Measurements from ENCODE around the gene FANCC. TPM values are rescaled to one million over a fixed set of nuclear protein-coding genes. Genes with fewer than 3 reads are reported as not detected.

The FANCC gene
- total RNA-seq, 1 donor: 5.4 TPM

GRCh38 chr9:95355500-95355899 is 38.0 kb upstream of the FANCC start:
- Histone ChIP-seq H3K79me2 (ENCODE audit: insufficient read depth, low read length) (no peaks in the 10 kb centered on the region), H4K20me1 (ENCODE audit: insufficient read depth, low read length) (no peaks in the 10 kb centered on the region), H3K27ac (ENCODE audit: low read depth, low read length) (no peak overlapping the region), H3K9me3 (ENCODE audit: low read depth, low read length) (no peaks in the 10 kb centered on the region), H3K36me3 (ENCODE audit: insufficient read depth, low read length) (no peaks in the 10 kb centered on the region), H3K4me1 (ENCODE audit: insufficient read depth, low read length) (no peaks in the 10 kb centered on the region), H3K4me2 (ENCODE audit: insufficient read depth, low read length) (no peak overlapping the region), H3K27me3 (ENCODE audit: insufficient read depth, low read length) (no peaks in the 10 kb centered on the region), H3K4me3 (ENCODE audit: insufficient read depth, low read length) (no peak overlapping the region), H2AFZ (ENCODE audit: low read length) (no peak overlapping the region)
- DNase-seq (ENCODE audit: insufficient read length, low spot score, missing footprints): no peak
- TF ChIP-seq CTCF (IDR thresholded peaks at IDR 0.05; ENCODE audit: extremely low read depth, low read depth, low read length): no peak

DNA sequence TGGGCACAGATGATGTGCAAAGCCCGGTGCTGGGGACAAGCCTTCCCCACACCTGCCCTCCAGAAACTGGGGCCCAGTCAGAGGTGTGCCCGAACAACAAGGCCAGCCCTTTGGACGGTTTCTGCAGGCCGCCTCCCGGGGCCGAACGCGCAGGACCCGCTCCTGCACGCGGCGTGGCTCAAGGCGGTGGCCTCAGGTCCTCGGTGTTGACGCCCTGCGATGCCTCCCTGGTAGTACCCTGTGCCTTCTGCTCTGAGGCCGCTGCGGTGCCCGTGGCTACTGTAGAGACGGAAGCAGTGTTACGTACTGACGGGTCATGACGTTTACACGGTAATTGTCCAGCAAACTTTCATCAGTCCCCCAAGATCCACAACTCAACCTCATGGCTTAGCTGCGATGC is 33.5 kb upstream of the FANCC start:
- no peaks in the 10 kb centered on the region for H3K79me2 ChIP-seq (ENCODE audit: insufficient read depth, low read length)
- H3K9me3 ChIP-seq (ENCODE audit: low read depth, low read length): no peaks in the 10 kb centered on the region
- no peak overlapping the region for H2AFZ ChIP-seq (ENCODE audit: low read length)
- no peak overlapping the region for H3K4me2 ChIP-seq (ENCODE audit: insufficient read depth, low read length)
- TF ChIP-seq CTCF (IDR thresholded peaks at IDR 0.05; ENCODE audit: extremely low read depth, low read depth, low read length): no peak
- no peak overlapping the region for H3K4me3 ChIP-seq (ENCODE audit: insufficient read depth, low read length)
- H3K27ac ChIP-seq (ENCODE audit: low read depth, low read length): no peak overlapping the region
- no peaks in the 10 kb centered on the region for H4K20me1 ChIP-seq (ENCODE audit: insufficient read depth, low read length)
- no peak for DNase-seq (ENCODE audit: insufficient read length, low spot score, missing footprints)
- H3K4me1 ChIP-seq (ENCODE audit: insufficient read depth, low read length): no peaks in the 10 kb centered on the region
- H3K36me3 ChIP-seq (ENCODE audit: insufficient read depth, low read length): no peaks in the 10 kb centered on the region
- peaks cover 15% of the 10 kb centered on the region for H3K27me3 ChIP-seq (ENCODE audit: insufficient read depth, low read length)

DNA sequence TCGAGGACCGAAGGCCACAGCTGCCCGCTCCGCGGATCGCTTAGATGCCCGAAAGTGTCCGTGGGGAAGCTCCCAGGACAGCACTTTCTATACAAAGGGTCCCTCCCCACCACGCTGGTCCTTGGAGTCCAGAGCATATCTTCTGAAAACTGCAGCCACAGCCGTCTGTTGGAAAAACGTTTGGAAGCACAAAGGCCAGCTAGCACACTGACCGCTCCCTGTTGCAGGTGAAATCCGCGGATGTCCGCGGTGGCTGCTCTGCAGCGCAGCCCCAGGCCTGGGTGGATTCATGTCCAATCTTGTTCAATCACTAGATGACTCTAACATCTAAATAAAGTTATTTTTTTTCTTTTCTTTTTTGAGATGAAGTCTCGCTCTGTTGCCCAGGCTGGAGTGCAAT is 32.8 kb upstream of the FANCC start:
- H3K36me3 ChIP-seq (ENCODE audit: insufficient read depth, low read length): no peaks in the 10 kb centered on the region
- no peak for DNase-seq (ENCODE audit: insufficient read length, low spot score, missing footprints)
- no peak overlapping the region for H3K4me2 ChIP-seq (ENCODE audit: insufficient read depth, low read length)
- no peaks in the 10 kb centered on the region for H3K4me1 ChIP-seq (ENCODE audit: insufficient read depth, low read length)
- no peaks in the 10 kb centered on the region for H4K20me1 ChIP-seq (ENCODE audit: insufficient read depth, low read length)
- no peak overlapping the region for H3K27ac ChIP-seq (ENCODE audit: low read depth, low read length)
- no peak overlapping the region for H2AFZ ChIP-seq (ENCODE audit: low read length)
- H3K9me3 ChIP-seq (ENCODE audit: low read depth, low read length): no peaks in the 10 kb centered on the region
- H3K79me2 ChIP-seq (ENCODE audit: insufficient read depth, low read length): no peaks in the 10 kb centered on the region
- no peak for TF ChIP-seq CTCF (IDR thresholded peaks at IDR 0.05; ENCODE audit: extremely low read depth, low read depth, low read length)
- H3K4me3 ChIP-seq (ENCODE audit: insufficient read depth, low read length): no peak overlapping the region
- peaks cover 15% of the 10 kb centered on the region for H3K27me3 ChIP-seq (ENCODE audit: insufficient read depth, low read length)

DNA sequence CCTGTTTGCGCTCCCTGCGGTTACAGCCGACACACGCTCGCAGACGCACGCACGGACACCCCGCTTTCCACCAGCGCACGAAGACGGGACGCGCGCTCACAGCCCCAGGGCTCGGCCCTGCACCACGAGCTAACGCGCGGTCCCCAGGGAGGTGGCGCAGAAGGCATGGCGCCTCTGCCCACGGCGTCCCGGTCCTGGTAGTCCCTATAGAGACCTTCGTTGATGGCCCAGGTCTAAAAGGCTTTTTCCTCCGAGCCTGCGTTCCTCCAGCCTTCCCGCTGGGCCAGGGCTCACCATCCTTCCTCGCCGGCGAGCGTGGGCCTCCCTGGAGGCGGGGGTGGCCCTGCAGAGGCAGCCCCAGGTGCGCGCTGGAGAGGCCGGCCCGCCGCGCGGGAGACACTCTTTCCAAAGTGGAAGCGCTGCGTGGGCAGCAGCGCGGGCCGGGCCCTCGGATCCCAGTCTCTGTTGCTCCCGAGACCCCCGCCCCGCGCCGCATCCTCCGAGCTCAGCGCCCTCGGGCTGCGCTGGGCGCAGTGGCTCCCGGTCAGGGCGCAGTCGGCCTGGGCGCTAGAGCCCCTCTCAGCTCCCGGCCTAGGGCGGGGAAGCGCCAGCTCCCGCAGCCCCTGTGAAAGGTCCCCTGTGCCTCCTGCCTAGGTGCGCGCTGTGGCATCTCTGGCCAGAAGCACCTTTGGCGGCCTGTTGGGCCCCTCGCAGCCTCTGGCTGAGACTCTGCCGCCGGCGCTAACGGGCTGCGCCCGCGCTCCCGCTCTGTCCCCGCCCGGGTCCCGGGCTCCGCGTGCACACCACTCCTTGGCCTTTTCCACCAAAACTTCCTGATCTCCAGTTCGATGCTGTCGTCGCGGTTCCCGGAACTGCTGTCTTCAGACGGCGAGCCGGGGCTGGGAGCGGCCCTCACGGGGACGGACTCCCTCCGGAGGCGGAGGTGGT is 31.9 kb upstream of the FANCC start:
- no peak for DNase-seq (ENCODE audit: insufficient read length, low spot score, missing footprints)
- peak overlapping the region; percentile 17 for H3K4me3 ChIP-seq (ENCODE audit: insufficient read depth, low read length)
- H2AFZ ChIP-seq (ENCODE audit: low read length): no peak overlapping the region

More for the DNA sequence above, 31.9 kb upstream of the FANCC start:
- H4K20me1 ChIP-seq (ENCODE audit: insufficient read depth, low read length): no peaks in the 10 kb centered on the region
- TF ChIP-seq CTCF (IDR thresholded peaks at IDR 0.05; ENCODE audit: extremely low read depth, low read depth, low read length): no peak
- H3K27ac ChIP-seq (ENCODE audit: low read depth, low read length): no peak overlapping the region
- peaks cover 15% of the 10 kb centered on the region for H3K27me3 ChIP-seq (ENCODE audit: insufficient read depth, low read length)
- H3K36me3 ChIP-seq (ENCODE audit: insufficient read depth, low read length): no peaks in the 10 kb centered on the region
- H3K9me3 ChIP-seq (ENCODE audit: low read depth, low read length): no peaks in the 10 kb centered on the region
- no peaks in the 10 kb centered on the region for H3K4me1 ChIP-seq (ENCODE audit: insufficient read depth, low read length)
- no peaks in the 10 kb centered on the region for H3K79me2 ChIP-seq (ENCODE audit: insufficient read depth, low read length)
- peak overlapping the region; percentile 32 for H3K4me2 ChIP-seq (ENCODE audit: insufficient read depth, low read length)

Data from osteoblast (primary cell).